HG02870 (cell line): ENCODE results near the gene CTNNAL1.
A peak's percentile ranks its signal among the peaks of the same experiment; 100 is the strongest.
"Not testable (repeated sequence)": the region's sequence is repeated elsewhere in the genome, so short reads cannot be mapped to it uniquely, and the experiment has no call there.

Experiments
- ATAC-seq: cut with Tn5 transposase; IDR thresholded peaks from one replicate; pipeline ENCODE4 v1.9.1; 2021; ENCODE audit warnings: mild to moderate bottlenecking, moderate library complexity; ENCODE audit not compliant: unreplicated experiment

Gene CTNNAL1

GRCh38 chr9:108933718-108934322 lies 79.5 kb downstream of the CTNNAL1 start, which contains the start of gene ELP1:
ELP1 (minus strand) TSS chr9:108934124; CDS start chr9:108931146, 2,978 bp downstream.
- ATAC-seq, result peak; percentile 83

- no peak for ATAC-seq
Observed at GRCh38 chr9:108933231-108933717, 80.0 kb downstream of the CTNNAL1 start.

- no peak for ATAC-seq
Observed at GRCh38 chr9:108928386-108928785, 84.9 kb downstream of the CTNNAL1 start.

GRCh38 chr9:108924466-108924865 lies 88.8 kb downstream of the CTNNAL1 start:
- ATAC-seq, result no peak

GRCh38 chr9:108921200-108921599 lies 92.1 kb downstream of the CTNNAL1 start:
- no peak for ATAC-seq

- ATAC-seq, result not testable (repeated sequence)
Observed at GRCh38 chr9:108920401-108920800, 92.9 kb downstream of the CTNNAL1 start.

- ATAC-seq, result no peak
Observed at GRCh38 chr9:108919517-108919916, 93.8 kb downstream of the CTNNAL1 start.

GRCh38 chr9:108913391-108913790 lies 99.9 kb downstream of the CTNNAL1 start:
- no peak for ATAC-seq

- ATAC-seq, result no peak
Observed at GRCh38 chr9:108911820-108912219, 101.5 kb downstream of the CTNNAL1 start.

- no peak for ATAC-seq
Observed at GRCh38 chr9:108910914-108911313, 102.4 kb downstream of the CTNNAL1 start.

- ATAC-seq, result no peak
Observed at GRCh38 chr9:108910402-108910801, 102.9 kb downstream of the CTNNAL1 start.

- ATAC-seq, result no peak
Observed at GRCh38 chr9:108905494-108905893, 107.8 kb downstream of the CTNNAL1 start.

- ATAC-seq, result no peak
Observed at GRCh38 chr9:108904161-108904560, 109.1 kb downstream of the CTNNAL1 start.

- ATAC-seq, result no peak
Observed at GRCh38 chr9:108903420-108904103, 109.7 kb downstream of the CTNNAL1 start.

GRCh38 chr9:108900176-108900575 lies 113.1 kb downstream of the CTNNAL1 start:
- ATAC-seq, result no peak

GRCh38 chr9:108899023-108899695 lies 114.1 kb downstream of the CTNNAL1 start:
- not testable (repeated sequence) for ATAC-seq

- no peak for ATAC-seq
Observed at GRCh38 chr9:108897324-108898096, 115.8 kb downstream of the CTNNAL1 start.

GRCh38 chr9:108894225-108894997 lies 118.9 kb downstream of the CTNNAL1 start:
- ATAC-seq, result no peak
